GM23338 (cell line): ENCODE results near the gene SPINT2.

Experiments used
- EZH2 ChIP-seq: fragments of 200-600 bp; sonication (generic); IDR thresholded peaks from one replicate; pipeline ENCODE4 v1.8.0; 2017; ENCODE audit warnings: antibody characterized with exemption, mild to moderate bottlenecking, low read depth; ENCODE audit not compliant: unreplicated experiment
- POLR2AphosphoS5 ChIP-seq: IDR thresholded peaks from 2 replicates; pipeline ENCODE4 v1.6.1; 2016; ENCODE audit warnings: antibody characterized with exemption, low read depth
- TF ChIP-seq, protein P1 (sequence below), 2 experiments: fragments of 200-600 bp in 1 of 2; sonication (generic) in 1 of 2; conservative IDR thresholded peaks; 2 replicates each; pipeline versions ENCODE4 v1.5.1 to v1.6.1; 2016 to 2017; ENCODE audit warnings: antibody characterized with exemption in 2 of 2, low read depth in 2 of 2, mild to moderate bottlenecking in 2 of 2, moderate library complexity in 1 of 2
- TF ChIP-seq, protein P2 (sequence below): IDR thresholded peaks from one replicate; pipeline ENCODE4 v1.6.1; 2018; ENCODE audit warnings: antibody characterized with exemption; ENCODE audit not compliant: unreplicated experiment

DNA sequence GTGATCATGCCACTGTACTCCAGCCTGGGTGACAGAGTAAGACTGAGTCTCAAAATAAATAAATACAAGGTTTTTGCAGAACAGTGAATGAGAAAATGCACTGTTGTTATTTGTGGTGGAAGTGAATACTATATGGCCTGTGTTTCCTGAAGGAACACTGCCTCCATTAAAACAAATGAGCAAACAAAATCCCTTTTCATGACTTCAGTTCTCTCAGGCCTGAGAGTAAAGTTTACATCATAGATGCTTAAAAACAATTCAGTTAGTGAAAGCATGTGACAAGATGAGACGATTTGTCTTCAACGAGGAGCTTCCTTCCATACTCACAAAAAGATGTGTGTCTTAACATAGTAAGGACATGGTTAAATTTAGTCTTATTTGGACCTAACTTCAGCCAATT lies 14.4 kb downstream of the SPINT2 start:
- TF ChIP-seq, protein P1, sequence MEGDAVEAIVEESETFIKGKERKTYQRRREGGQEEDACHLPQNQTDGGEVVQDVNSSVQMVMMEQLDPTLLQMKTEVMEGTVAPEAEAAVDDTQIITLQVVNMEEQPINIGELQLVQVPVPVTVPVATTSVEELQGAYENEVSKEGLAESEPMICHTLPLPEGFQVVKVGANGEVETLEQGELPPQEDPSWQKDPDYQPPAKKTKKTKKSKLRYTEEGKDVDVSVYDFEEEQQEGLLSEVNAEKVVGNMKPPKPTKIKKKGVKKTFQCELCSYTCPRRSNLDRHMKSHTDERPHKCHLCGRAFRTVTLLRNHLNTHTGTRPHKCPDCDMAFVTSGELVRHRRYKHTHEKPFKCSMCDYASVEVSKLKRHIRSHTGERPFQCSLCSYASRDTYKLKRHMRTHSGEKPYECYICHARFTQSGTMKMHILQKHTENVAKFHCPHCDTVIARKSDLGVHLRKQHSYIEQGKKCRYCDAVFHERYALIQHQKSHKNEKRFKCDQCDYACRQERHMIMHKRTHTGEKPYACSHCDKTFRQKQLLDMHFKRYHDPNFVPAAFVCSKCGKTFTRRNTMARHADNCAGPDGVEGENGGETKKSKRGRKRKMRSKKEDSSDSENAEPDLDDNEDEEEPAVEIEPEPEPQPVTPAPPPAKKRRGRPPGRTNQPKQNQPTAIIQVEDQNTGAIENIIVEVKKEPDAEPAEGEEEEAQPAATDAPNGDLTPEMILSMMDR (conservative IDR thresholded peaks at IDR 0.05; ENCODE audit: low read depth in 2 of 2): no peak
- no peak for TF ChIP-seq EZH2
- TF ChIP-seq POLR2AphosphoS5: no peak
- TF ChIP-seq, protein P2, sequence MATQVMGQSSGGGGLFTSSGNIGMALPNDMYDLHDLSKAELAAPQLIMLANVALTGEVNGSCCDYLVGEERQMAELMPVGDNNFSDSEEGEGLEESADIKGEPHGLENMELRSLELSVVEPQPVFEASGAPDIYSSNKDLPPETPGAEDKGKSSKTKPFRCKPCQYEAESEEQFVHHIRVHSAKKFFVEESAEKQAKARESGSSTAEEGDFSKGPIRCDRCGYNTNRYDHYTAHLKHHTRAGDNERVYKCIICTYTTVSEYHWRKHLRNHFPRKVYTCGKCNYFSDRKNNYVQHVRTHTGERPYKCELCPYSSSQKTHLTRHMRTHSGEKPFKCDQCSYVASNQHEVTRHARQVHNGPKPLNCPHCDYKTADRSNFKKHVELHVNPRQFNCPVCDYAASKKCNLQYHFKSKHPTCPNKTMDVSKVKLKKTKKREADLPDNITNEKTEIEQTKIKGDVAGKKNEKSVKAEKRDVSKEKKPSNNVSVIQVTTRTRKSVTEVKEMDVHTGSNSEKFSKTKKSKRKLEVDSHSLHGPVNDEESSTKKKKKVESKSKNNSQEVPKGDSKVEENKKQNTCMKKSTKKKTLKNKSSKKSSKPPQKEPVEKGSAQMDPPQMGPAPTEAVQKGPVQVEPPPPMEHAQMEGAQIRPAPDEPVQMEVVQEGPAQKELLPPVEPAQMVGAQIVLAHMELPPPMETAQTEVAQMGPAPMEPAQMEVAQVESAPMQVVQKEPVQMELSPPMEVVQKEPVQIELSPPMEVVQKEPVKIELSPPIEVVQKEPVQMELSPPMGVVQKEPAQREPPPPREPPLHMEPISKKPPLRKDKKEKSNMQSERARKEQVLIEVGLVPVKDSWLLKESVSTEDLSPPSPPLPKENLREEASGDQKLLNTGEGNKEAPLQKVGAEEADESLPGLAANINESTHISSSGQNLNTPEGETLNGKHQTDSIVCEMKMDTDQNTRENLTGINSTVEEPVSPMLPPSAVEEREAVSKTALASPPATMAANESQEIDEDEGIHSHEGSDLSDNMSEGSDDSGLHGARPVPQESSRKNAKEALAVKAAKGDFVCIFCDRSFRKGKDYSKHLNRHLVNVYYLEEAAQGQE: no peak
